Prostate gland (tissue), 2 donors: ENCODE results near the gene PSD4. TPM values are rescaled to one million over a fixed set of nuclear protein-coding genes. Genes with fewer than 3 reads are reported as not detected.

ENCODE experiments used
- DNase-seq: peaks from one replicate; pipeline ENCODE4 v3.0.0-alpha.2; 2019; ENCODE audit warnings: low spot score
- H3K27ac ChIP-seq, 2 donors: fragments of 200-600 bp; sonication (generic); 2 replicates each; pipeline ENCODE4 v1.5.1; 2017 to 2019
- H3K27me3 ChIP-seq: fragments of 200-600 bp; sonication (generic); replicated peaks from 2 replicates; pipeline ENCODE4 v1.5.1; 2019; ENCODE audit not compliant: insufficient read depth
- H3K36me3 ChIP-seq, 2 donors: fragments of 200-600 bp; sonication (generic); 1 replicate in 1 of 2; 2 replicates in 1 of 2; pipeline versions ENCODE4 v1.5.1 to v1.8.1; 2017 to 2019
- H3K4me1 ChIP-seq: fragments of 200-600 bp; sonication (generic); replicated peaks from 2 replicates; pipeline ENCODE4 v1.5.1; 2019
- H3K4me3 ChIP-seq, 2 donors: fragments of 200-600 bp; sonication (generic); 2 replicates each; pipeline ENCODE4 v1.5.1; 2017 to 2019
- H3K9me3 ChIP-seq: fragments of 200-600 bp; sonication (generic); 2 replicates; pipeline ENCODE4 v1.5.1; 2017
- POLR2A ChIP-seq: fragments of 450-650 bp; IDR thresholded peaks from one replicate; pipeline ENCODE4 v1.6.1; 2016; ENCODE audit warnings: antibody characterized with exemption, mild to moderate bottlenecking
- POLR2AphosphoS5 ChIP-seq: sonication (generic); formaldehyde crosslinking; IDR thresholded peaks from one replicate; pipeline ENCODE4 v1.6.1; 2017; ENCODE audit warnings: antibody characterized with exemption
- WGBS: methylation state at CpG from one replicate; pipeline ENCODE4 v1.1.5; 2018; 5-methylcytosine and 5-hydroxymethylcytosine counted together
- intact Hi-C: fragments of 100-400 bp; cut with DNase I; formaldehyde crosslinking; loops from one replicate; pipeline ENCODE4 v1.14.2; 2022
- total RNA-seq, 2 donors: library from RNA; depleted of rRNA; stranded (reverse); fragments of >200 nt; gene quantifications; one replicate each; pipeline ENCODE4 v1.1.0, GENCODE V29; 2016
- TF ChIP-seq, protein P1 (sequence below), 4 experiments: fragments of 200-600 bp in 2 of 4; fragments of 450-650 bp in 2 of 4; sonication (generic) in 2 of 4; IDR thresholded peaks; 1 replicate in 3 of 4; 2 replicates in 1 of 4; pipeline ENCODE4 v1.5.1; 2016 to 2019; ENCODE audit warnings: antibody characterized with exemption in 4 of 4, mild to moderate bottlenecking in 2 of 4, moderate library complexity in 2 of 4

Gene PSD4
- total RNA-seq, 2 donors from 2014 or later, result 139 to 221 TPM

DNA sequence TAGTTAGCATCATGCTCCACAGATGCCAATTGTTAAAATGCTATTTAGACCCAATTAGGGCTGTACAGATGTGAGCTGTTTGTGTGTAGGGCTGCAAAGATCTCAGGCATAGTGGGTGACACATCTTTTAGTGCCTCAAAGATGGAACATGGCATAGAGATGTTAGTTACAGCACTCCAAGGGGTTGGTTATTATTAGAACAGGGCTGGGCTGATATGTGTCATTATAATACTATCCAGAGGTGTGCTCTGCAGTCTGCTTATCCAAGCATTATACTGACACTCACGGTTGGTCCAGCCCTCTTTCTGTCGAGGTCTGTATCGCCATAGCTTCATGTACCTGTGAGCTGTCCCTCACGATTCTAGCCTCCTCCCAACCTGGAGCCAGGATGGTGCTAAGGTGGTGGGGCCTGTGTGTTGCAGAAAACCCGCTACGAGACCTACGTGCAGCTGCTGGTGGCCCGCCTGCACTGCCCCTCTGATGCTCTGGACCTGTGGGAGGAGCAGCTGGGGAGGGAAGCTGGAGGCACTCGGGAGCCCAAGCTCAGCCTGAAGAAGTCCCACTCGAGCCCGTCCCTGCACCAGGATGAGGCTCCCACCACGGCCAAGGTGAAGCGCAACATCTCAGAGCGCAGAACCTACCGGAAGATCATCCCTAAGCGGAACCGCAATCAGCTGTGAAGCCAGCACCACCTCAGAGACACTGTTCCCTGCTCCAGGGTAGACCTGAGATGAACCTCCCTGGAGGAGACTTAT lies 27.1 kb downstream of the PSD4 start:
- TF ChIP-seq POLR2A, result no peak
- TF ChIP-seq, protein P1, sequence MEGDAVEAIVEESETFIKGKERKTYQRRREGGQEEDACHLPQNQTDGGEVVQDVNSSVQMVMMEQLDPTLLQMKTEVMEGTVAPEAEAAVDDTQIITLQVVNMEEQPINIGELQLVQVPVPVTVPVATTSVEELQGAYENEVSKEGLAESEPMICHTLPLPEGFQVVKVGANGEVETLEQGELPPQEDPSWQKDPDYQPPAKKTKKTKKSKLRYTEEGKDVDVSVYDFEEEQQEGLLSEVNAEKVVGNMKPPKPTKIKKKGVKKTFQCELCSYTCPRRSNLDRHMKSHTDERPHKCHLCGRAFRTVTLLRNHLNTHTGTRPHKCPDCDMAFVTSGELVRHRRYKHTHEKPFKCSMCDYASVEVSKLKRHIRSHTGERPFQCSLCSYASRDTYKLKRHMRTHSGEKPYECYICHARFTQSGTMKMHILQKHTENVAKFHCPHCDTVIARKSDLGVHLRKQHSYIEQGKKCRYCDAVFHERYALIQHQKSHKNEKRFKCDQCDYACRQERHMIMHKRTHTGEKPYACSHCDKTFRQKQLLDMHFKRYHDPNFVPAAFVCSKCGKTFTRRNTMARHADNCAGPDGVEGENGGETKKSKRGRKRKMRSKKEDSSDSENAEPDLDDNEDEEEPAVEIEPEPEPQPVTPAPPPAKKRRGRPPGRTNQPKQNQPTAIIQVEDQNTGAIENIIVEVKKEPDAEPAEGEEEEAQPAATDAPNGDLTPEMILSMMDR (IDR thresholded peaks at IDR 0.05), result no peak
- TF ChIP-seq POLR2AphosphoS5, result no peak
- intact Hi-C loops, result loop anchor here (5.0 kb wide), 1 partner anchor 171 kb away; no protein-coding TSS in a partner anchor
- WGBS, result 92% methylated on average over 17 of the region's 17 CpGs
- no peaks in the 10 kb centered on the region for H3K9me3 ChIP-seq
- no peaks in the 10 kb centered on the region for H3K36me3 ChIP-seq
- no peak for DNase-seq
- no peak overlapping the region for H3K4me3 ChIP-seq
- no peak overlapping the region for H3K27ac ChIP-seq
- H3K4me1 ChIP-seq, result peaks cover 3% of the 10 kb centered on the region
- no peaks in the 10 kb centered on the region for H3K27me3 ChIP-seq

DNA sequence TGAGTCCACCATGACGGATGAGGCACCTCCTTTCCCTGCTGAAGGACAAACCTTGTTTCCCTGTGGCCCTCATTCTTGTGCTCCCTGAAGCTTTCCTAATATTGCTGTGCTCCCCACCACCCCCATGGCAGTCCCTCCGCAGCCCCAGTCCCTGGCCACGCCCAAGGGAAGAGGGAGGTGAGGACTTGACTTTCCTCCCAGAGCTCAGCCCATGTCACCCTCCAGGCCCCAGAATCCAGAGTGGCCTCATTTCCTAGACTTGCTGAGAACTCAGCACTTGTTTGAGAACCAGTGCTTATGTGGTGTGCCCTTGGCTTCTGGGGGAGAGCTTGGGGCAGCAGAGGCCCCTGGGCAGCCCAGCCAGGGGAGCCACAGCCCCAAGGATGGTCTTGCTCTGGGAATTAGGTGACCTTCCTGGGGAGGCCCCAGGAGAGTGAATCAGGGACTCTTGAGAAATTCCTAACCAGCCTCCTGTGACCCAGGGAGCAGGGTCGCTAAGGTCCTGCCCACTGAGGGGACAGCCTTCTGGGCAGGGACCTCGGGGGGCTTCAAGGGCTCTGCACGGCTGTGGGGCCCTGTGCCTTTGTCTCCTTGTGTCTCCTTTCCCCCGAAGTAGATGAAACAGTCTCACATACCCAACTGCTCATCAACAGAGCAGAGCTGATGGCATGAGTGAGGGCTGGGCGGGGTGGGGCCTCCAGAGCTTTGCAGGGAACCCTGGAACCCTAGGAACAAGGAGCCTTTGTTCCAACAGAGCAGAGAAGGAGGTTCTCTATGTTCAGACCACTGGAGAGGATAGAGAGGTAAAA lies 27.9 kb downstream of the PSD4 start:
- Histone ChIP-seq H3K27me3 (no peaks in the 10 kb centered on the region), H3K27ac (no peak overlapping the region), H3K36me3 (no peaks in the 10 kb centered on the region), H3K4me1 (peaks cover 3% of the 10 kb centered on the region), H3K9me3 (no peaks in the 10 kb centered on the region), H3K4me3 (no peak overlapping the region)
- TF ChIP-seq POLR2A (no peak), POLR2AphosphoS5 (no peak)
- TF ChIP-seq, protein P1 (IDR thresholded peaks at IDR 0.05), result no peak
- intact Hi-C loops, result loop anchor here (5.0 kb wide), 1 partner anchor 171 kb away; no protein-coding TSS in a partner anchor
- 73% methylated on average over 8 of the region's 8 CpGs for WGBS
- DNase-seq, result no peak

DNA sequence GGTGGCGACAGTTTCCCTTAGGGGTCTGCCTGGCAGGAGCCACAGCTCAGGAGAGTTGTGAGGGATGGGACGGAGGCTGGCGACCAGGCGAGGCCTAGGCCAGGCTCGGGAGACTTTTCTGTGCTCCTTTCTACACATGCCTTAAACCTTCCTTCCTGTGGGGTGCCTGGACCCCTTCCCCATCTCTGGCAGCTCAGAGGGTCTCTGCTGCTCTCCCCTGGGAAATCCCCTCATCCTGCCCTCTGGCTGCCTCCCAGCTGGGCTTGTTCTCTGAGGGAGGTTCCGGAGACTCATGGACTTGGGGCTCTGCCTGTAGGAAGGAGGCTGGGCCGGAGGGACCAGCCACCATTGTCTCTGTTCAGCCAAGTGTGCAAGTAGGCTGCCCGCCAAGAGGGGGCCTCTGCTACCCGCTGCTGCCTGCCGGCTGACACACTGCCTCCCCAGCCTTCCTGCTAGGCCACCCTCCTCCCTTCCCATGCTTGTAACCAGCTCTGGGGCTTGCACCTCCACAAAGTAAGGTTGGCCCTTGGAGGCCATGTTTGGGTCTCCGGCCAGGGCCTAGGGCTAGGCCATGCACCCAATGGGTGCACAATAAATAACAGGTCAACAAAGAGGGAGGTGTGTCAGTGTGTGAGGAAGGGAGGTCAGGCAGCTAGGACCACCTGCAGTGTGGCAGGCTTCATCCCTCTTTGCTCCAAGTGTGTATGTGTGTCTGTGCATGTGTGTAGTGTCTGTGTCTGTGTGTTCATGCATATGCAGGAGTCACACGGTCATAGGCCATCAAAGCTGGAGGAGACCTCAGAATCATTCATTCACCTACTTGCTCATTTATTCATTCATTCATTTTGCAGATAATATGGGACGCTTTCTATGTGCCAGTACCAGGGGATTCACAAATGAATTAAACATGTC lies 28.8 kb downstream of the PSD4 start:
- TF ChIP-seq, protein P1 (IDR thresholded peaks at IDR 0.05), result no peak
- TF ChIP-seq POLR2A (no peak), POLR2AphosphoS5 (no peak)
- 70% methylated on average over 12 of the region's 13 CpGs for WGBS
- Histone ChIP-seq H3K27ac (no peak overlapping the region), H3K9me3 (no peaks in the 10 kb centered on the region), H3K4me1 (peaks cover 3% of the 10 kb centered on the region), H3K4me3 (no peak overlapping the region), H3K27me3 (no peaks in the 10 kb centered on the region), H3K36me3 (no peaks in the 10 kb centered on the region)
- DNase-seq, result no peak
- intact Hi-C loops, result loop anchor here (5.0 kb wide), 1 partner anchor 170 kb away; no protein-coding TSS in a partner anchor

GRCh38 chr2:113203217-113203530 lies 29.4 kb downstream of the PSD4 start:
- Histone ChIP-seq H3K36me3 (no peaks in the 10 kb centered on the region), H3K9me3 (no peaks in the 10 kb centered on the region), H3K27ac (no peak overlapping the region), H3K4me3 (no peak overlapping the region), H3K27me3 (no peaks in the 10 kb centered on the region), H3K4me1 (peaks cover 3% of the 10 kb centered on the region)
- intact Hi-C loops, result loop anchor here (5.0 kb wide), 1 partner anchor 169 kb away; no protein-coding TSS in a partner anchor
- DNase-seq, result no peak
- TF ChIP-seq, protein P1 (IDR thresholded peaks at IDR 0.05), result no peak
- TF ChIP-seq POLR2AphosphoS5 (no peak), POLR2A (no peak)
